Muscle of back (tissue), 11 donors: ENCODE data around the gene PKNOX2. TPM values are rescaled to one million over a fixed set of nuclear protein-coding genes. Genes with fewer than 3 reads are reported as not detected.
A peak's percentile ranks its signal among the peaks of the same experiment; 100 is the strongest.

Experiments
- DNase-seq, 3 donors: peaks; one replicate each; pipeline versions ENCODE4 v3.0.0 to v3.0.0-alpha.2; 2013
- polyA plus RNA-seq, 10 donors: library from polyadenylated mRNA; unstranded; fragments of 120-200 nt; gene quantifications; one replicate each; pipeline ENCODE4 v1.2.1, GENCODE V29; 2013; ENCODE audit not compliant: insufficient read length in 10 of 10

Gene PKNOX2
- polyA plus RNA-seq, 10 donors: 18.8 to 27.9 (median 24.1) TPM

DNA sequence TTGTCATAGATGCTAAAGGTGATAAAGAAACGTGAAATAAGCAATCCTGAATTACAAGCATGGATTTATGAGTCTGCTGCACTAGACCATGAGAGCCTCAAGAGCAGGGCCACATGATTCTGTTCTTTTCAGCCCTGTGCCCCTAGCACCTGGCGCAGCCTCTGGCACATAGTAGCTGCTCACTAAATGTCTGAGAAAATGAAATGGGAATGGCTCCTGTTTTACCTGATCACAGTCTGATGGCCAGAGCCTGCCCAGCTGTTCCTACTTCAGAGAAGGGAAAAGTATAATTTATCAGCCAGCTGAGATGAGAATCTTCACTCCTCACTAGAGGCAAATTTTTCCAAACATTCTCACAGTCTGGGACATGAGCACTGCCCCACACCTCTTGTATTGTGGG lies 10.7 kb upstream of the PKNOX2 start:
- no peak for DNase-seq

- DNase-seq: no peak
Measured at GRCh38 chr11:125154378-125155099, 10.0 kb upstream of the PKNOX2 start.

DNA sequence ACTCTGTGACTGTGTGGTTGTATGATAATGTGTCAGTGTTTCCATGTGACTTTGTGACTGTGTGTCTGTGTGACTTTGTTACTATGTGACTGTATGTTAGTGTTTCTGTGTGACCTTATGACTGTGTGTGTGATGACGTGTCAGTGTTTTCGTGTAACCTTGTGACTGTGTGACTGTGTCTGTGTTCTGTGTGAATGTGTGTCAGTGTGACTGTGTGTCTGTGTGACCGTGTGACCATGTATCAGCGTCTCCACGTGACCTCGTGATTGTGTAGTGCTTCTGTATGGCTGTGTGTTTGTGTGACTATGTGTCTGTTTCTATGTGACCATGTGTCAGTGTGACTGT lies 9.5 kb upstream of the PKNOX2 start:
- DNase-seq: no peak

- DNase-seq: no peak
Measured at GRCh38 chr11:125155767-125156166, 8.8 kb upstream of the PKNOX2 start.

GRCh38 chr11:125156346-125157117 lies 8.0 kb upstream of the PKNOX2 start:
- DNase-seq: no peak

- no peak for DNase-seq
Measured at GRCh38 chr11:125157118-125157733, 7.3 kb upstream of the PKNOX2 start.

DNA sequence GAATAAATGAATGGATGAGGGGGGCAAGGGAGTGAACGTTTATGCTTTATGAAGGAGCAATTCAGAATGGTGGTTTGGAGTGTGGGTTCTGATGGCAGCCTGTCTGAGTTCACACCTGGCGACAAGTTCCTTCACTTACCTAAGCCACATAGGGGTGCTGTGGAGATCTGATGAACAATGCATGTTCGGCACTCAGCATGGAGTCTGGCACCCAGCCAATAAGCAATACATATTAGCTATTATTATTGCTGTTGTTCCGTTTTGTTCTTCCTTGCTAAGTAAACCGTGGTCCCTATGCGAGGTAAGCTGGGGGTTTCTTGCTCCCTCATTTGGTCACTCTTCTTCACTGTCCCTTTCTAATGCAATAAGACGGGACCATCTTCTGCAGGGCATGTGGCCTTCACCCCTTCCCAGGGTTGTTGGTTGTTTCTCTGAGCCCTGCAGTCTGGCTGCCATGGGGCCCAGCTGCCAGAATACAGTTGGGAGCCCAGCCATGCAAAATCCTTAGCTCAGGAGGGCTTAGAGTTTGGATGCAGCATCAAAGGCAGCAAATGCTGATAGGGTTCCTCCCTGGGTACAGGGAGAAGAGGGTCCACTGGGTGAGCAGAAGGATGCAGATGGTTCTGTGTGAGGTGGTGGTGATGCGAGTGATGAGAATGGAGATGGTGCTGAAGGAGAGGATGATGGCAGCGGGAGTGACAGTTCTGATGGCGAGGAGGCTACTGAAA lies 6.4 kb upstream of the PKNOX2 start:
- DNase-seq: no peak

DNA sequence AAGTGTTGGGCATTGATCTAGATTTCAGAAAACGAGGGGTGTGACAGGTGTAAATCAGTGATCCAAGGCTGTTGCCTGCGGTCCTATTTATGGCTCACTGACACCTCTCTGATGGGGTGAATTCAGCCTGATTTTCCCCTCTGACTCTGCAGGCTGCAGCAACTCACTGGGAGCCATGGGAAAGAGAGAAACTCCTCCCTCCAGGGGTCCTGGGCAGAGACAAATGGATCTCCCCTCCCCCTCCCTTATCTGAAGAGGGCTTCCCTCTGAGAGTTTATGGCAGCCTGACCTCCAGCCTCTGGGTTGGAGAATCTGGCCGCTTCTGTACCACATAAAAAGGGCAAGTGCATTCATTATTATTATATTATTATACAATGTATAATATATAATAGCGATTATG lies 1.8 kb upstream of the PKNOX2 start:
- DNase-seq: no peak

DNA sequence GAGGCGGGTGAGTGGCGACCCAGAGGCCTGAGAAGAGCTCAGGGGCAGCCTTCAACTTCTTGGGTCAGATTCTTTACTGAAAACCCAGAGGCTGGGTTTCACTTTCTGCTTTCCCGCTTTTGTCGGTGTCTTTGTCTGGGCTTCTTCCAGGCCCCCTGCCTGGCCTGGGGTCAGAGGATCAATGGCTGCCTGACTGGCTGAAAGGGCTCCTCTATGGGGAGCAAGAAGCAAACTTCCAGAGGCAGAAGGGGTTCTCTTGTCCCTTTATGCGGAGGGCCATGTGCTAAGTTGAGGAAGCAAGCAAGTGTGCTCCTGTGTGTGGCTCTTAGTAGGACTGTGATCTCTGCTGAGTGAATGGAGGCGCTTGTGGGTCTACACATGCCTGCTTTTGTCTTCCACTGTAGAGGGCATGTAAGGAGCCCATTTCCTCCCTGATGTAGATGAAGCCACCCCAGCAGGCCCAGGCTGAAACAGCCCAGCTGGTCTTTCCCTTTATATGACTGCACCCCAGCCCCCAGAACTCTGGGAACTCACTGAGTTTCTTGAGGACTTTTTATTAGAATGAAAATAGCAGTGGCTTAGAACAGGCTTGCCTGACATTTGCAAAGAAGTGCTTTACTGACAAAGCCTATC lies 1.0 kb upstream of the PKNOX2 start:
- DNase-seq: no peak

DNA sequence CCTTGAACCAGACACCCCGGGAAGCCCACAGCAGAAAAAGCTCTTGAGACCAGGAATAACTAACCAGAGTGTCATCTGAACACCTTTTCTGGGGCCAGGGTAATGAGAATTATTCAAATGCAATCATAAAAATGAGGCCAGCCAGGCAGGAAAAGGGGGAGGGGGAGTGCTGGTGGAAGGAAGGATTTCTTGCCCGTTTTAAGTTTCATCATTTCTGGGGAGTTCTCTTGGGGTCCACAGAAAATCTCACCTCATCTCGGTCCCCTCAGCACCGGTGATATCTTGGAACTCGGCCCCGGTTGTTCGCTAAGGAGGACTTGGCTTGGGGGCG lies 495 bp upstream of the PKNOX2 start:
- DNase-seq: no peak

DNA sequence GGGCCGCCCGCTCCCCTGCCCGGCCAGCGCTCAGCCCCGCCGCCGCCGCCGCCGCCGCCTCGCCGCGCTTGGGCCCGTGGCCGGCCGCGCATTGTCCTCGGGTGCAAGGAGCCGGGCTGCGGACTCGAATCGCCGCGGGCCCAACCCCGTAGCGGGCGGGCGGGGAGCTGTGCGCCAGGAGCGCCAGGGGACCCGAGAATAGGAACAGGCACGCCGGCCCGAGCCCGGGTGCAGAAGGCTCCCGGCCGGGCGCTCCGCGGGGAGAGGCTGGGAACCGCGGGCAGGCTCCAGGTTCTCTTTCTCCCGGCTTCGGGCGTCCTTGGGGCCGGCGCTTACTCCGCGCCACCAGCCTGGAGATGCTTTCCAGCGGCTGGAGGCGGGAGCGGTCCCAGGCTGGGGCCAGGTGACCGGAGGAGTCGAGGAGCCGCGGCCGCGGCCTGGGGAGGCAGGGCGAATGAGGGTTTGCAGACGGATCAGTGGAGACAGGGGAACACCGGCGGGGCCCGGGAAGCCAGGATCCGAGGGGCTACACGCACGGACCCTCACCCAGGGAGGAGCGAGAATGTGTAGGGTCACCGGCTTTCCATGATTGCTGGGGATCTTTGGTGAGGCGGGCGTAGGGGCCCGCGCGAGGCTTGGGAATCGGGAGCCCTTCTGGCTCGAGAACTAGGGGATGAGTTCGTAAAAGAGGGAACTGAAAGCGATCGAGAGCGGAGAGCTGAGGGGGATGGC lies 726 bp downstream of the PKNOX2 start:
- peak in 2 of 3 donors; percentile 55 to 81 for DNase-seq

DNA sequence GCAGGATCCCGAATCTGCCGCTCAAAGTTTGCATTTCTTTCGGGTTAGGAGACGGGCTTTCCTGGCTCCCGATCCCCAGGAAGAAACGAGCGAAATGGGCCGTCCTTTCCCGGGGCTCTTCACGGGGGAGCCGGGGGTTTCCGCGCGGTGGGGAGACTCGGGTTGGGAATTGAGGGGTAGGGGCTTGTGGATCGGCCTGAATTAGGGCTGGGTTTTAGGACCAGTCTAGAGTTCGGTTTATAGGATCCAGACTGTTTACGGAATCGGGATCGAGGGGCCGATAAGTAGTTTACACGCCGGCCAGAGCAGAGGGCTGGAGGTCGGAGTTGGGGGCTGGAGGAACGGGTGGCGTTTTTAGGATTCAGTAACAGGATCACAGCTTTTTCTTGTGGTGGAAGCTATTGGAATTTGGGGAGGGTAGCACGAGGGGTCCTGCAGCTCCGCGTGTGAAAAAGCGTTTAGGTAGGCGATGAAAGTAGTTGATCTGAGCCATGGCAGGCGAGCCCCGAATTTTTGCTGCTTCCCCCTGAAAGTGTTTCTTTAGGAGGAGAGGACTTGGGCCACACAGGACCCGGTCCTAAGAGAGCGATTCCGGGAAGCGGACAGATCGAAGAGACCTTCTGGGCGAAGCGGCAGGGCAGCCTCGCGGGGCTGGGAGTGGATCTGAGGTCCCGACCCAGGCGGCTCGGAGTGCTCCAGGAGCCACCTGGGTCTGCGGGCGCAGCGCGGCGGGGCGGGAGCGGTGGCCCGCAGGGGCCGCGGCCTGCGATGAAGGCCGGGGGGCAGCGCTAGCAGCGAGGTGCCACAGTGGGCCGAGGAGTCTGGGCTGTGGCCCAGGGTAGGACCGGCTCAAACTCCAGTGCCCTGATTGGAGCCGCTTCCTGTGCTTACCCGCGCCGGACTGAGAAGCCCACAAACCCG lies 1.6 kb downstream of the PKNOX2 start:
- peak in 2 of 3 donors; percentile 48 to 79 for DNase-seq

DNA sequence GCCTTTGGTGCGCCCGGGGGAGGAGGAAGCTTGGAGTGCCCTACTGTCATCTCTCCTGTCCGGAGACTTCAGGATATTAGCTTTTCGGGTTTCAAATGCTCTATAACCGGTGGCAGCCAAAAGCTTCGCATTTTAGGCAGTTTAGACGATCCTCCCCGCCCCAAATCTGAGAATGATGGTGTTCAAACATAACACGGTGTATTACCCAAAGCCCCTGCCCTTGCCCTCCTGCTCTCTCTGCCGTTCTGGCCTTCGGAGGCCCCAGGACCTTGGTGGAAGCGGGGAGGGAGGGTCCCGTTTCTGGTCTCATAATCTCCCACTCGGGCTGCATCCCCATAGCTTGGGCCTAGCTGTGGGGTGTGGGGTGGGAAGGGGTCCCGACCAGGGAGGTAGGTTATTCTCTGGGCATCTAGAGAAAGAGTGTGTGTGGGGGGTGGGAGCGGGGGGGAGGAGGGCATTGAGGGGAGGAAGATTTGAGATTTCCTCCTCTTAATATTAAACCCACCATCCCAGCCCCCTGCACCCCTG lies 2.3 kb downstream of the PKNOX2 start:
- DNase-seq: peak in 1 of 3 donors; percentile 34

DNA sequence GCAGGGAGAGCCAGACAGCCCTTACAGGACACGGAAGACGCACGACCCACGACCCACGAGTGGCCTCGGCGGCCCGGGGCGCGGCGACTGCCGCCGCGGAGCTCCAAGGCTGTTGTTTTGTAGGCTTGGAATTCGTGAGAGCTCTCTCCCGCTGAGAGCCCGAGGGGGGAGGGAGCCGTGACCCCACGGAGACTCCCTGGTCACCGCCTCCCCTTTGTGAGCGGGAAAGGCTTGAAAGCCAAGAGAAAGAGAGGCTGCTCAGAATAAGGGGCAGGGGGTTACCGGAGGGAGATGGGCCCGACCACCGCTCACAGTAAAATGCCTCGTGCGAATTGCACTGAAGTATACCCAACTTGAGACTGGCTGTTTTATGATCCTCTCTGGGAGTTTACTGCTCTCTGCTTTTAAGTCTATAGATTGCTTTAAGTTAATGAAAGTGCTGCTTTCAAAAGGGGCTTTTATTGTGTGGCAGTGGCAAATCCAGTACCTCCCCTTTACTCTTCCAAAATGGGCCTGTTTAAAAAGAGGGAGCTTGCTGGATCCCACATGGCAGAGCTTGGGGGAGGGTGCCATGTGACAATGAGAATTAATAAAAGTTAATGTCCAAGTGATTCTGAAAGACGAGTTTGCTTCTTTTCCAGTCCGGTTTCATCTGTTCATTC lies 2.9 kb downstream of the PKNOX2 start:
- DNase-seq: peak in 1 of 3 donors; percentile 67

DNA sequence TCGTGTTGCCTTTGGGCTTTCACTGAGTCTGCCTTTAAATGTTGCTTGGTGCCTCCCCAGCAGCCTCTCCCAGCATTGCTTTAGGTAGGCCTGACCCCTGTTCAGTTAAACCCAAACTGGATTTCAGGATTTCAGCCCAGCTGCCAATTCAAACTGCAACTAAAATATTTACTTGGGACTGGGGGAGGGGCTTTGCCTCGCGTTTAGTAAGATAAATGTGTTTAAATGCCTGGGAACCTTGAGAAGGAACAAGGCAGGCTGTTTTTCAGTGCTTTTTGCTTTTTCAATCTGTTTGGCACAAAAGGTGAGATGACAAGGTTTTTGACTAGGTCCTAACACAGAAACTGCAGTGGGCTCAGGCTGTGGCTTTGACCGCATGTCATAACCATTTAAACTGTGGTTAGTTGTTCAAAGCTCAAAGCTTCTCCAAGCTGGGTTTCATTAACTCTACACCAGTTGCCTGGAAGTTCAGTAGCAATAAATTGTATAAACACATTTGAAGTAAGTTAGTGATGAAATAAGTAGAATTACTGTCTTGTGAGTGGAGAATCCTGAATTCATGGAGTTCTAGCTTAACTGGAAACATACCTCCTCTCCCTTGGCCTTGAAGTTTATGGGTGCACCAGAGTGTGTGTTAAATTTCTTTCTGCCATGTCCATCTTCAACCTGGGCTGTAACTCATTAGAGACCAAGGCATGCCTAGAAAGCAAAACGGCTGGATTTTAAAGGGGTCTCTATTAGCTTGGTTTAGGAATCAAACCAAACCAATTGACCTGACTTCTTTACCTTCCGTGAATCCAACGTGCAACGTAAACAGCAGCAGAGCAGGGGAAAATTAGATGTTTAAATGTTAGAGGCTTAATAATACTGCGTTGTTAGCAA lies 3.6 kb downstream of the PKNOX2 start:
- DNase-seq: peak in 2 of 3 donors; percentile 62 to 65

DNA sequence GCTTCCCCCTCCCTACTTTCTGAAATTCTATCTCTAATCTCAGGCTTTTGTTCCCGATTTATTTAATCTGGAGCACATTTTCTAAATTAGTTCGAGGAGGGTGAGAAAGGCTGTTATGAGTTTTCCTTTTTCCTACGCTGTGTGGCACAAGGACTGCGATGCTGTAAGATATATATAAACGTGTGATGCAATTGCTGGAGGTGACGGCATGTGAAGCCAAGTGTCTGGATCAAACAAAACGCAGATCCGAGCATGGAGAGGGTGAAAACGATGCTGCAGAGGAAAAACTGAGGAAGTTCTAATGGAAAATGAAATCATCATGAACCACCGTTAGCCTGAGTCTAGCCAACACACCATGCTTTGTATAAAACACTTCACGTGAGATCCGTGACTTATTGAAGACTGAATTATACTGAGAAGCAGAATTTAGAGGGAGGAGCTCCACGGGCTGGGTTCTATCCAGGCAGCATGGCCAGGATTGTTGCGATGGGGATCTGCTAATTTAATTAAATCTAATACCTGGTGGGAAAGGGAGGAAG lies 4.4 kb downstream of the PKNOX2 start:
- peak in 2 of 3 donors; percentile 42 to 66 for DNase-seq

- peak in 2 of 3 donors; percentile 42 to 86 for DNase-seq
Measured at GRCh38 chr11:125170001-125170509, 5.5 kb downstream of the PKNOX2 start.
